IMR-90 (cell line): Measurements from ENCODE around the gene CD44. TPM values are rescaled to one million over a fixed set of nuclear protein-coding genes. Genes with fewer than 3 reads are reported as not detected.

Experiments used
- ATAC-seq: fragments of 200-7000 bp; cut with Tn5 transposase; 2 replicates; pipeline ENCODE4 v1.9.1; 2020; ENCODE audit warnings: low read depth, mild to moderate bottlenecking, moderate library complexity
- BruUV-seq: library from RNA; stranded (reverse); fragments of 400-500 nt; replicated peaks from 2 replicates; lab custom pipeline; 2021; lab: Mats Ljungman, UMichigan
- CTCF ChIA-PET: fragments of 300-600 bp; formaldehyde crosslinking; extraction: SDS; loops from one replicate; lab custom pipeline; 2021; ENCODE audit warnings: antibody characterized with exemption; lab: Yijun Ruan, JAX
- POLR2A ChIA-PET: fragments of 300-600 bp; sonication (Branson Sonifier 250); formaldehyde crosslinking; loops from one replicate; lab custom pipeline; 2022; ENCODE audit warnings: antibody characterized with exemption; ENCODE audit not compliant: unreplicated experiment; lab: Charles Lee
- DNase-seq: peaks from one replicate; pipeline ENCODE4 v3.0.0; 2013
- H2AFZ ChIP-seq: replicated peaks from 2 replicates; pipeline ENCODE3; 2013; ENCODE audit warnings: low read length, mild to moderate bottlenecking; ENCODE audit not compliant: poor library complexity
- H2AK5ac ChIP-seq: 2 replicates; pipeline ENCODE4 v1.6.1; 2013; ENCODE audit warnings: low read depth, low read length, inconsistent platforms
- H2AK9ac ChIP-seq: replicated peaks from 2 replicates; pipeline ENCODE3; 2013; ENCODE audit warnings: mild to moderate bottlenecking, low read depth, low read length, moderate library complexity; ENCODE audit not compliant: poor library complexity
- H2BK120ac ChIP-seq: 2 replicates; pipeline ENCODE4 v1.6.1; 2013; ENCODE audit warnings: low read depth, low read length, inconsistent platforms
- H2BK15ac ChIP-seq: 3 replicates; pipeline ENCODE4 v1.6.1; 2013; ENCODE audit warnings: low read depth, low read length, inconsistent platforms
- H2BK20ac ChIP-seq: 2 replicates; pipeline ENCODE4 v1.6.1; 2013; ENCODE audit warnings: low read depth, mild to moderate bottlenecking, inconsistent platforms, low read length, moderate library complexity
- H2BK5ac ChIP-seq: 2 replicates; pipeline ENCODE4 v1.6.1; 2013; ENCODE audit warnings: mild to moderate bottlenecking, low read depth, low read length, inconsistent platforms; ENCODE audit not compliant: poor library complexity, severe bottlenecking
- H3K14ac ChIP-seq: replicated peaks from 2 replicates; pipeline ENCODE4 v1.6.1; 2013; ENCODE audit warnings: low read depth, low read length, inconsistent platforms
- H3K18ac ChIP-seq: 2 replicates; pipeline ENCODE4 v1.6.1; 2013; ENCODE audit warnings: low read depth, low read length, control low read depth
- H3K23ac ChIP-seq: 2 replicates; pipeline ENCODE4 v1.6.1; 2013; ENCODE audit warnings: low read depth, low read length, inconsistent platforms
- H3K27ac ChIP-seq: 2 replicates; pipeline ENCODE4 v1.5.1; 2013; ENCODE audit warnings: mild to moderate bottlenecking, control low read depth, low read length; ENCODE audit not compliant: insufficient read depth
- H3K27me3 ChIP-seq: 2 replicates; pipeline ENCODE4 v1.6.1; 2013; ENCODE audit warnings: low read length; ENCODE audit not compliant: control insufficient read depth, insufficient read depth
- H3K36me3 ChIP-seq: 2 replicates; pipeline ENCODE4 v1.6.1; 2013; ENCODE audit warnings: low read length, mixed read lengths; ENCODE audit not compliant: control insufficient read depth, insufficient read depth
- H3K4ac ChIP-seq: 2 replicates; pipeline ENCODE4 v1.6.1; 2013; ENCODE audit warnings: low read depth, low read length, inconsistent platforms
- H3K4me1 ChIP-seq: 2 replicates; pipeline ENCODE4 v1.6.1; 2013; ENCODE audit warnings: low read length, mixed read lengths; ENCODE audit not compliant: control insufficient read depth, insufficient read depth
- H3K4me2 ChIP-seq: 2 replicates; pipeline ENCODE4 v1.6.1; 2013; ENCODE audit warnings: low read depth, mild to moderate bottlenecking, control low read depth, low read length, moderate library complexity
- H3K4me3 ChIP-seq: 2 replicates; pipeline ENCODE4 v1.5.1; 2013; ENCODE audit warnings: low read depth, mild to moderate bottlenecking, control low read depth, low read length, moderate library complexity; ENCODE audit not compliant: insufficient read depth
- H3K56ac ChIP-seq: 2 replicates; pipeline ENCODE4 v1.6.1; 2013; ENCODE audit warnings: low read length, inconsistent platforms; ENCODE audit not compliant: insufficient read depth; ENCODE audit errors: extremely low read depth
- H3K79me1 ChIP-seq, 2 experiments: 2 replicates each; pipeline ENCODE4 v1.6.1; 2013; ENCODE audit warnings: low read length in 2 of 2, inconsistent platforms in 1 of 2, low read depth in 1 of 2
- H3K9ac ChIP-seq: 2 replicates; pipeline ENCODE4 v1.6.1; 2013; ENCODE audit warnings: low read depth, low read length, control low read depth
- H3K9me1 ChIP-seq: 2 replicates; pipeline ENCODE4 v1.6.1; 2013; ENCODE audit warnings: low read length, inconsistent platforms; ENCODE audit not compliant: insufficient read depth
- H3K9me3 ChIP-seq: 2 replicates; pipeline ENCODE4 v1.6.1; 2013; ENCODE audit warnings: low read length; ENCODE audit not compliant: control insufficient read depth, insufficient read depth
- H4K20me1 ChIP-seq: 2 replicates; pipeline ENCODE4 v1.6.1; 2013; ENCODE audit warnings: low read length, inconsistent platforms; ENCODE audit not compliant: insufficient read depth
- H4K5ac ChIP-seq: 2 replicates; pipeline ENCODE4 v1.6.1; 2013; ENCODE audit warnings: mild to moderate bottlenecking, low read depth, low read length, control low read depth
- H4K8ac ChIP-seq, 2 experiments: 2 replicates each; pipeline ENCODE4 v1.6.1; 2013; ENCODE audit warnings: low read depth in 2 of 2, low read length in 2 of 2, control low read depth in 1 of 2, inconsistent platforms in 1 of 2
- H4K91ac ChIP-seq: 2 replicates; pipeline ENCODE4 v1.6.1; 2013; ENCODE audit warnings: low read depth, low read length, inconsistent platforms; ENCODE audit not compliant: insufficient read depth
- CEBPB ChIP-seq: IDR thresholded peaks from 2 replicates; pipeline ENCODE4 v1.6.1; 2012; ENCODE audit warnings: low read depth, low read length, improper control_type of control experiment
- CHD1 ChIP-seq: IDR thresholded peaks from 2 replicates; pipeline ENCODE4 v1.6.1; 2012; ENCODE audit warnings: low read depth, low read length, improper control_type of control experiment
- WGBS, 2 experiments: methylation state at CpG; one replicate each; pipeline versions ENCODE4 v1.1.5 to v1.1.7; 2013; ENCODE audit warnings: missing lambda C conversion rate in 2 of 2; ENCODE audit not compliant: insufficient read length in 1 of 2; ENCODE audit errors: extremely low coverage in 2 of 2; 5-methylcytosine and 5-hydroxymethylcytosine counted together
- dilution Hi-C: fragments of 300-500 bp; cut with HindIII; formaldehyde crosslinking; loops from one replicate; pipeline ENCODE4 v1.14.3; 2018; ENCODE audit warnings: low sequenced_read_pairs; ENCODE audit not compliant: unreplicated experiment
- in situ Hi-C: fragments of 300-500 bp; cut with MboI; formaldehyde crosslinking; loops from 3 replicates; pipeline ENCODE4 v1.14.3; 2019; ENCODE audit warnings: low sequenced_read_pairs, inconsistent platforms, mixed read lengths
- intact Hi-C: fragments of 100-400 bp; cut with micrococcal nuclease; formaldehyde crosslinking; loops from 2 replicates; pipeline ENCODE4 v1.10.0; 2022
- polyA plus RNA-seq, 3 experiments: library from polyadenylated mRNA; depleted of rRNA; stranded (reverse); fragments of >200 nt; gene quantifications; 2 replicates each; pipeline ENCODE4 v1.2.3, GENCODE V29; 2012; ENCODE audit warnings: low replicate concordance in 1 of 3
- total RNA-seq: library from RNA; depleted of rRNA; stranded (reverse); fragments of >200 nt; gene quantifications from 2 replicates; pipeline ENCODE4 v1.2.3, GENCODE V29; 2012

The CD44 gene
- total and polyA plus RNA-seq, 2 of the 4 experiments (the other 2 are of a cell fraction) = 357 to 947 TPM

- peaks cover 43% of the 10 kb centered on the region for H3K9me1 ChIP-seq
- no peak overlapping the region for H2AK9ac ChIP-seq
- no peak overlapping the region; the same call in 1 of the 2 replicates for H3K23ac ChIP-seq
- peaks cover 6 to 77% of the 10 kb centered on the region in 2 experiments for H3K79me1 ChIP-seq
- DNase-seq (peak; percentile 42), ATAC-seq (no peak)
- H3K4me2 ChIP-seq = peak overlapping the region; percentile 15
- H4K8ac ChIP-seq = peak overlapping the region in 1 of 2 experiments; percentile 57; a peak in 2 of 4 replicates
- dilution Hi-C loops (no loop called here), in situ Hi-C loops (loop anchor here (25.0 kb wide), 1 partner anchor 586 kb away; no protein-coding TSS in a partner anchor), intact Hi-C loops (no loop called here)
- no peak overlapping the region for H2BK15ac ChIP-seq
- H4K5ac ChIP-seq = 0 out of 2 replicates have a peak overlapping the region, but pooled peaks have one; percentile 17
- peak overlapping the region; percentile 76 for H3K27ac ChIP-seq
- no peaks in the 10 kb centered on the region for H3K9me3 ChIP-seq
- peak overlapping the region; percentile 92 for H2BK5ac ChIP-seq
- H2AK5ac ChIP-seq = no peak overlapping the region; the same call in 1 of the 2 replicates
- peaks cover 87% of the 10 kb centered on the region for H4K20me1 ChIP-seq
- H2BK20ac ChIP-seq = no peak overlapping the region
- no peaks in the 10 kb centered on the region for H3K27me3 ChIP-seq
- CTCF ChIA-PET = no interaction called here
- no peak overlapping the region for H2BK120ac ChIP-seq
- TF ChIP-seq CHD1 (no peak), CEBPB (peak; percentile 58; the same call in 1 of the 2 replicates)
- peaks cover 31% of the 10 kb centered on the region for H3K36me3 ChIP-seq
- no peak overlapping the region for H3K56ac ChIP-seq
- no peak overlapping the region for H4K91ac ChIP-seq
- WGBS, 2 experiments = no CpG with 5 or more reads among the region's 2 CpGs
- peaks cover 30% of the 10 kb centered on the region for H3K4me1 ChIP-seq
- POLR2A ChIA-PET = no interaction called here
- no peak overlapping the region for H3K14ac ChIP-seq
- H2AFZ ChIP-seq = no peak overlapping the region
- BruUV-seq = no TSS peak
- 0 out of 2 replicates have a peak overlapping the region, but pooled peaks have one; percentile 1 for H3K4ac ChIP-seq
- H3K9ac ChIP-seq = no peak overlapping the region
- no peak overlapping the region for H3K4me3 ChIP-seq
- H3K18ac ChIP-seq = peak overlapping the region; percentile 17; the same call in 1 of the 2 replicates
These were observed 34.1 kb downstream of the CD44 start for GRCh38 chr11:35173011-35173511.
